Breast epithelium (tissue), 3 donors: ENCODE data around the gene APMAP.

ENCODE experiments used
- CTCF ChIP-seq, 3 donors: fragments of 450-650 bp; IDR thresholded peaks; one replicate each; pipeline ENCODE4 v1.5.1; 2016 to 2017; ENCODE audit warnings: antibody characterized with exemption in 3 of 3, mild to moderate bottlenecking in 3 of 3, moderate library complexity in 3 of 3
- POLR2A ChIP-seq: fragments of 450-650 bp; IDR thresholded peaks from one replicate; pipeline ENCODE4 v1.6.1; 2016; ENCODE audit warnings: antibody characterized with exemption, mild to moderate bottlenecking, moderate library complexity
- POLR2AphosphoS5 ChIP-seq, 3 donors: sonication (generic); formaldehyde crosslinking; IDR thresholded peaks; one replicate each; pipeline ENCODE4 v1.6.1; 2017; ENCODE audit warnings: antibody characterized with exemption in 3 of 3

GRCh38 chr20:25035921-25036320 is 43.4 kb upstream of the APMAP start:
- no peak for TF ChIP-seq CTCF (IDR thresholded peaks at IDR 0.05)
- TF ChIP-seq POLR2A = no peak
- TF ChIP-seq POLR2AphosphoS5 (IDR thresholded peaks at IDR 0.05) = no peak
